GM18951 (cell line): Measurements from ENCODE around the gene ANKUB1.
A peak's percentile ranks its signal among the peaks of the same experiment; 100 is the strongest.

Source experiments
- POLR2A ChIP-seq: IDR thresholded peaks from 4 replicates; pipeline ENCODE4 v1.6.1; 2011; ENCODE audit warnings: mild to moderate bottlenecking; ENCODE audit not compliant: insufficient read length, insufficient read depth; ENCODE audit errors: extremely low read depth
- in situ Hi-C: fragments of 300-500 bp; cut with MboI; formaldehyde crosslinking; loops from one replicate; pipeline ENCODE4 v1.12.0; 2022; ENCODE audit warnings: low sequenced_read_pairs, mixed read lengths, inconsistent platforms; ENCODE audit not compliant: unreplicated experiment

The ANKUB1 gene

GRCh38 chr3:149763565-149764195 is 28.7 kb downstream of the ANKUB1 start:
- in situ Hi-C loops = no loop called here
- no peak for TF ChIP-seq POLR2A

DNA sequence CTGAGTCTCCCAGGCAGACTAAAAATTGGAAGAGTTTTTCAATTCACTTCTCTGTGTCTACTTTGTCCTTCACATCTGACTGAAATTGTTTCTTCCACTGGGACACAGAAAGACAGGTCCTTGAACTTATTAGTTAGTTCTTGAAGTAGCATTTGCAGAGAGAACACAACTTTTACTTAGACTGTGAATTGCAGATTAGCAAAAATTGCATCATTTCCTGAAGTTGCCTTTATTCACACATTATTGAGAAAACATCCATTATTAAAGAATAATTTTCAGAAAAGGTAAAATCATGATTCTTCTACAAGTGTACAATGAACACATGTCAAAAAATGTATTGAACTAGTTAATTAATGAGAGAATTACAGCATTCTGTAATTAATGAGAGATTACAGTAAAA is 38.6 kb downstream of the ANKUB1 start:
- in situ Hi-C loops = no loop called here

GRCh38 chr3:149752788-149753136 is 39.6 kb downstream of the ANKUB1 start:
- no peak for TF ChIP-seq POLR2A

More for the DNA sequence above, 38.6 kb downstream of the ANKUB1 start:
- no peak for TF ChIP-seq POLR2A

GRCh38 chr3:149752051-149752787 is 40.1 kb downstream of the ANKUB1 start, which contains the start of gene COMMD2:
COMMD2 (minus strand) TSS chr3:149752489; CDS start chr3:149752444, 45 bp downstream.
- in situ Hi-C loops = no loop called here
- peak; percentile 92 for TF ChIP-seq POLR2A

More at GRCh38 chr3:149752788-149753136, 39.6 kb downstream of the ANKUB1 start:
- in situ Hi-C loops = no loop called here

DNA sequence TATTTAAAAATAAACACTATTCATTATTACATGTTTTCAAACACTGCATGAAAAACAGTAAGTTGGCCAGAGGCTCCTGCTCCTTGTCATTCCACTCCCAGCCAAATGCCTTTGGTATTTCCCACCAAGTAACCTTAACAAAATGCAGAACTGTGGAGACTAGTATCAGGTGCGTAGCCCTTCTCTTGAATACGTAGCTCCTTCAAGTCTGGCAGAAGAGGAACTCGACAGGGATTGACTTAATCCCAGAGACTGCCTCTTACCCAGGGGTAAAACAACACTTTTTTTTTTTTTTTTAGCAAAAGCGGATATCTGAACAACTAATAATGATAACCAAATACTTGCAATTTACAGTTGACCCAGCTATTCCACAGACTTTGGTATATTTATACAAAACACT is 40.8 kb downstream of the ANKUB1 start:
- in situ Hi-C loops = no loop called here
- TF ChIP-seq POLR2A = no peak

DNA sequence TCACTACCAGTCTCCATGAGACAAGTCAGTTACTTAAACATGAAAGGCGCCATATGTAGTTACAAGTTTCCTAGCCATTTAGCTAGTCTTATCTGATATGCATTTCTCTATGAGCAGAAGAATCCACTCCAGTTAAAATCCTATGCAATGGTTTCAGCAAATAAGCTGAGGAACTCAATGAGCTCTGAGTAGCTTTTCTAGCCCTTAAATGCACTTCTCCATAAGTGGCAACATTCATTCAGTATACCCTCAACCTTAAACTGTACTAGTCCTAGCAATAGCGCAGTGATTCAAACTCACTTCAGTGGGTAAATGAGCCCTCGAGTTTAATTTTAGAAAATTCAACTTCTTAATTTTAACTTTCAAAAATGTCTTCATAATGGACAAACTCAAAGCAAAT is 47.7 kb downstream of the ANKUB1 start:
- no peak for TF ChIP-seq POLR2A
- in situ Hi-C loops = no loop called here

DNA sequence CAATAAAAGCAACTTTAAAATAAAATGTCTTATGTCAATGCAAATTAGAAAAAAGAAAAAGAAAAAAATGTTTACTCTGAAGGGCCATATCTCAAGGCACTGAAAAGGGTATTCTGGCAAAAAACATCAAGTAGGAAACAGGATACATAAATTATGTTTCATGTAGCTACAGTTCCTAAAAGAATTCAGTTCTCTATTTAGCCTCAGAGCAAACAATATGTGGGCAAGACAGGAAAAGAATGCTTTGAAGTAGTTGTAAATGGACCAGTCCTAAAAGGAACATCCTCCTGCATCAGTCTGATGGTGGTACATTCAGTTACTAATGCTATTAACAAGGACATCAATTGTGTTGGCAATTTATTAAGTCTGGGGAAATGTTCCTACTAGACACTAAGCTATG is 48.2 kb downstream of the ANKUB1 start:
- in situ Hi-C loops = no loop called here
- TF ChIP-seq POLR2A = no peak

GRCh38 chr3:149739396-149739795 is 53.0 kb downstream of the ANKUB1 start:
- in situ Hi-C loops = no loop called here
- TF ChIP-seq POLR2A = no peak

- no peak for TF ChIP-seq POLR2A
- in situ Hi-C loops = no loop called here
These were observed 53.5 kb downstream of the ANKUB1 start for GRCh38 chr3:149738876-149739275.

- in situ Hi-C loops = no loop called here
- TF ChIP-seq POLR2A = no peak
These were observed 55.5 kb downstream of the ANKUB1 start for GRCh38 chr3:149736953-149737205.

DNA sequence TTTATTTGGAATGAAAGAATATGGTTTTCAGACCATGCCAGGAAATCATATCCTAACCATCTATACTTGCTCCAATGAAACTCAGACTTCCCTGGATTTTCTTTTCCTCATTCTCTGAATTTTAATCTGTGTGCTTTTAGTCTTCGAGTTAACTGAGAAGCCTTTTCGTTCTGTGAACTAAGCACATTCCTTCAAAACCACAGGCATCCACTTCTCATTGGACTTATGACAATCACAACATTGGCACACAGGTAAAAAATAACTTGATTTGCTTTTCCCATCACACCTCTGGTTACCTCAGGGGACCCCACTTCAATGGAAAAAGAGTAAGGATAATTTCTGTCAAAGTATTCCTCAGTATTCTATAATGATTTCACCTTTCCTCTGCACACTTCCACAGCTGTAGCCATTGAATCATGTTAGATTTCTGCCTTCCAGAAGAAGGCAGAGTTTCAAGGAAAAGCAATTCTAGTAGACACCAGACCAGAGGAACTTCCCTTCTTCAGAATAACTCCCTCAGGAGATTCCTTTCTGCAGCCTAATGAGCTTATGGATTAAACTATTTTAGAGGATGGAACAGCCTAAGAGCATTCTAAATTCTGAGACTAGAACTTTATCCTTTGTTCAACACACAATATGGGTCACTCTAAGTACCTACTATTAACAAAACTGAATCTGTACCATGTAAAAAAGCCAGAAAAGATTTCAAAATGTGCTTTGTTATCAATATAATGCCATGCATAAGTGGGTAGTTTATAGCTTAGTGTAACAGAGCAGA is 56.0 kb downstream of the ANKUB1 start:
- in situ Hi-C loops = no loop called here
- no peak for TF ChIP-seq POLR2A

DNA sequence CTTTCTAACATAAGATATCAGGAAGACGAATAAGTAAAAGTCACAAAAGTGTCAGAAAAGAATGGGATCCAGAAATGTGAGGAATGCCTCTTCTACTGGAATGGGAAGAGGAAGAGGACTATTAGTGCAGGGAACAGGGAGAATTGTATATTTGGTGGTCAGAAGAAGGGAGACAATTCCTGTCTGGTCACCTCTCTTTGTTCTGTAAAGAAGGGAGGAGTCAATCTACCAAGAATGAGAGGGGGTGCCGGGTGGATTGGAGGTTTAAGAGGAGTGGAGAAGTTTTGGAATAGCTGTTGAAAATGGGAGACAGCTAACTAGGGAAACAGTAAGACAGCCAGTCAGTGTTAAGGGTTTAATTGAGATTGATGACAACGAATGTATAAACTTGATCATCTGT is 60.1 kb downstream of the ANKUB1 start:
- no peak for TF ChIP-seq POLR2A
- in situ Hi-C loops = no loop called here

DNA sequence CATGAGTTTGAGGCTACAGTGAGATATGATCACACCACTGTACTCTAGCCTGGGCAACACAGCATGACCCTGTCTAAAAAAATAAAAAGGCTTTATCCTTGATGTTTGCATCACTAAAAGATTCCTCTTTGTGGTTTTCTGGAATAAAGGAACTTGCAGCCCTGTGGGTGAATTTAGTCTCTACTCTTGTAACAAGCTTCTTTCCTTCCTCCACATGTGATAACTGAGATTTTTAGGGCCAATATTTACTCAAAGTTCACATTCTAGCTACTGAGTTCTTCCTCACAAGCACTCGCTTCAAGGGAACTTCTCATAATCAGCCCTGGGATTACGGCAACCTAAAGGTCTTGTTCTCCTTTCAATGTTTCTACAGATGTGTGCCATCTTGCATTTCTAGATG is 64.7 kb downstream of the ANKUB1 start:
- in situ Hi-C loops = no loop called here
- TF ChIP-seq POLR2A = no peak
